PC-3 (cell line): ENCODE results near the gene LILRB2. TPM values are rescaled to one million over a fixed set of nuclear protein-coding genes. Genes with fewer than 3 reads are reported as not detected.
"Not testable (repeated sequence)": the region's sequence is repeated elsewhere in the genome, so short reads cannot be mapped to it uniquely, and the experiment has no call there.

Source experiments
- ATAC-seq: fragments of 200-7000 bp; cut with Tn5 transposase; 2 replicates; pipeline ENCODE4 v1.9.1; 2020; ENCODE audit warnings: mild to moderate bottlenecking, moderate library complexity
- BruUV-seq: library from RNA; stranded (reverse); fragments of 400-500 nt; replicated peaks from 2 replicates; lab custom pipeline; 2021; lab: Mats Ljungman, UMichigan
- CTCF ChIA-PET: fragments of 300-600 bp; sonication (Branson Sonifier 250); formaldehyde crosslinking; loops from one replicate; lab custom pipeline; 2022; ENCODE audit warnings: antibody characterized with exemption; lab: Charles Lee
- POLR2A ChIA-PET: fragments of 300-600 bp; sonication (Branson Sonifier 250); formaldehyde crosslinking; loops from one replicate; lab custom pipeline; 2022; ENCODE audit warnings: antibody characterized with exemption; ENCODE audit not compliant: unreplicated experiment; lab: Charles Lee
- DNase-seq: peaks from one replicate; pipeline ENCODE4 v3.0.0-alpha.2; 2015
- H2AFZ ChIP-seq: fragments of 300-600 bp; sonication (generic); 2 replicates; pipeline ENCODE4 v1.6.0; 2016; ENCODE audit warnings: antibody characterized with exemption, low read length
- H3F3A ChIP-seq: fragments of 300-600 bp; sonication (generic); one replicate; pipeline ENCODE4 v1.6.0; 2017; ENCODE audit warnings: antibody characterized with exemption, low read length, control low read depth, mild to moderate bottlenecking; ENCODE audit not compliant: unreplicated experiment
- H3K27ac ChIP-seq: fragments of 300-600 bp; sonication (generic); 2 replicates; pipeline ENCODE4 v1.5.1; 2016; ENCODE audit warnings: mild to moderate bottlenecking, low read length
- H3K27me3 ChIP-seq: fragments of 300-600 bp; sonication (generic); 2 replicates; pipeline ENCODE4 v1.6.1; 2016; ENCODE audit warnings: low read length, mixed read lengths
- H3K36me3 ChIP-seq: fragments of 300-600 bp; sonication (generic); 2 replicates; pipeline ENCODE4 v1.6.1; 2016; ENCODE audit warnings: low read depth, mixed run types, low read length, mixed read lengths
- H3K4me1 ChIP-seq: fragments of 300-600 bp; sonication (generic); 2 replicates; pipeline ENCODE4 v1.5.1; 2016; ENCODE audit warnings: low read length; ENCODE audit not compliant: insufficient read depth
- H3K4me2 ChIP-seq: fragments of 300-600 bp; sonication (generic); 2 replicates; pipeline ENCODE4 v1.6.0; 2016; ENCODE audit warnings: low read length
- H3K4me3 ChIP-seq: fragments of 300-600 bp; sonication (generic); 2 replicates; pipeline ENCODE4 v1.5.1; 2016; ENCODE audit warnings: mild to moderate bottlenecking, low read length, mixed read lengths
- H3K79me2 ChIP-seq: fragments of 300-600 bp; sonication (generic); 2 replicates; pipeline ENCODE4 v1.6.1; 2017; ENCODE audit warnings: low read length, mixed read lengths
- H3K9ac ChIP-seq: fragments of 300-600 bp; sonication (generic); 2 replicates; pipeline ENCODE4 v1.6.0; 2016; ENCODE audit warnings: mild to moderate bottlenecking, low read length
- H3K9me2 ChIP-seq: fragments of 300-600 bp; sonication (generic); replicated peaks from 2 replicates; pipeline ENCODE4 v1.6.1; 2016; ENCODE audit warnings: mixed run types, low read length, mixed read lengths
- H3K9me3 ChIP-seq: fragments of 300-600 bp; sonication (generic); 2 replicates; pipeline ENCODE4 v1.6.1; 2016; ENCODE audit warnings: low read length, mixed read lengths
- H4K20me1 ChIP-seq: fragments of 300-600 bp; sonication (generic); 2 replicates; pipeline ENCODE4 v1.6.1; 2016; ENCODE audit warnings: low read length, mixed read lengths
- EZH2 ChIP-seq: fragments of 300-600 bp; sonication (generic); IDR thresholded peaks from one replicate; pipeline ENCODE4 v1.6.1; 2017; ENCODE audit warnings: antibody characterized with exemption, mild to moderate bottlenecking, low read length; ENCODE audit not compliant: unreplicated experiment
- EZH2phosphoT487 ChIP-seq: fragments of 300-600 bp; sonication (generic); IDR thresholded peaks from 2 replicates; pipeline ENCODE4 v1.6.1; 2018; ENCODE audit warnings: mild to moderate bottlenecking, antibody characterized with exemption, low read length, borderline replicate concordance
- intact Hi-C: fragments of 100-400 bp; cut with micrococcal nuclease; formaldehyde crosslinking; loops from 2 replicates; pipeline ENCODE4 v1.9.0; 2023
- total RNA-seq: library from RNA; depleted of rRNA; stranded (reverse); fragments of >200 nt; gene quantifications from 2 replicates; pipeline ENCODE4 v1.2.3, GENCODE V29; 2014
- TF ChIP-seq, protein P1 (sequence below): fragments of 300-600 bp; sonication (generic); conservative IDR thresholded peaks from 2 replicates; pipeline ENCODE4 v1.5.1; 2017; ENCODE audit warnings: antibody characterized with exemption, low read depth, mild to moderate bottlenecking, low read length

LILRB2 gene
- total RNA-seq, 1 experiment from 2014 or later, result not detected

GRCh38 chr19:54287456-54287855 lies 6.5 kb upstream of the LILRB2 start:
- Histone ChIP-seq H3K4me2 (no peak overlapping the region), H3K9ac (no peak overlapping the region), H3F3A (no peaks in the 10 kb centered on the region), H3K79me2 (no peaks in the 10 kb centered on the region), H3K27ac (no peak overlapping the region), H4K20me1 (no peaks in the 10 kb centered on the region), H3K36me3 (no peaks in the 10 kb centered on the region), H3K4me1 (no peaks in the 10 kb centered on the region), H3K4me3 (no peak overlapping the region), H2AFZ (no peak overlapping the region), H3K27me3 (peaks cover 87% of the 10 kb centered on the region), H3K9me2 (no peaks in the 10 kb centered on the region), H3K9me3 (no peaks in the 10 kb centered on the region; the same call in 1 of the 2 replicates)
- intact Hi-C loops, result no loop called here
- no peak for DNase-seq
- ChIA-PET POLR2A (no interaction called here), CTCF (no interaction called here)
- no peak for ATAC-seq
- TF ChIP-seq, protein P1, sequence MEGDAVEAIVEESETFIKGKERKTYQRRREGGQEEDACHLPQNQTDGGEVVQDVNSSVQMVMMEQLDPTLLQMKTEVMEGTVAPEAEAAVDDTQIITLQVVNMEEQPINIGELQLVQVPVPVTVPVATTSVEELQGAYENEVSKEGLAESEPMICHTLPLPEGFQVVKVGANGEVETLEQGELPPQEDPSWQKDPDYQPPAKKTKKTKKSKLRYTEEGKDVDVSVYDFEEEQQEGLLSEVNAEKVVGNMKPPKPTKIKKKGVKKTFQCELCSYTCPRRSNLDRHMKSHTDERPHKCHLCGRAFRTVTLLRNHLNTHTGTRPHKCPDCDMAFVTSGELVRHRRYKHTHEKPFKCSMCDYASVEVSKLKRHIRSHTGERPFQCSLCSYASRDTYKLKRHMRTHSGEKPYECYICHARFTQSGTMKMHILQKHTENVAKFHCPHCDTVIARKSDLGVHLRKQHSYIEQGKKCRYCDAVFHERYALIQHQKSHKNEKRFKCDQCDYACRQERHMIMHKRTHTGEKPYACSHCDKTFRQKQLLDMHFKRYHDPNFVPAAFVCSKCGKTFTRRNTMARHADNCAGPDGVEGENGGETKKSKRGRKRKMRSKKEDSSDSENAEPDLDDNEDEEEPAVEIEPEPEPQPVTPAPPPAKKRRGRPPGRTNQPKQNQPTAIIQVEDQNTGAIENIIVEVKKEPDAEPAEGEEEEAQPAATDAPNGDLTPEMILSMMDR, result no peak
- TF ChIP-seq EZH2phosphoT487 (no peak), EZH2 (no peak)
- BruUV-seq, result no TSS peak

DNA sequence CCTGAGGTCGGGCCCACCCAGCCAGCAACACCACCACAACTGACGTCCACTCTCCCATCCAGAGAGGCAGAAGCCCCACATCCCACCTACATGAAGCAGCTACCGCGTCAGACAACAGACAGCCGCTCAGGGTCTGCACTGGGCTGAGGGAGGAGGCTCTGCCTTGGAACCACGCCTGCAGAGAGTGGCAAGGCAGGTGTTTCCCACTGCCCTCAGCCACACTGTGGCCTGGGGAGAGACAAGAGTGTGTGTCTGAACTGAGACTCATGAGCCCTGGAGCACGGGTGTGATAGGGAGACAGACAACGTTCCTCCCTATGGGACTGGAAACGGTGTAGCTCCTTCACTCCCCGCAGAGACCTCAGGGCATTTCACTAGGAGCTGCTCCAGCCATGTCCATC lies 5.4 kb upstream of the LILRB2 start:
- H3K27ac ChIP-seq, H3K36me3 ChIP-seq, H3K9me3 ChIP-seq, DNase-seq, ATAC-seq, H3K4me3 ChIP-seq, intact Hi-C loops, POLR2A ChIA-PET, H3K9ac ChIP-seq, H3K79me2 ChIP-seq, H3K4me2 ChIP-seq, H2AFZ ChIP-seq, H3K4me1 ChIP-seq, BruUV-seq, H3F3A ChIP-seq, H3K9me2 ChIP-seq, H4K20me1 ChIP-seq, CTCF ChIA-PET: not testable (repeated sequence)
- peaks cover 87% of the 10 kb centered on the region for H3K27me3 ChIP-seq

GRCh38 chr19:54285427-54286056 lies 4.6 kb upstream of the LILRB2 start:
- H3K4me2 ChIP-seq, H3K4me1 ChIP-seq, H3K9me3 ChIP-seq, H3K79me2 ChIP-seq, H3K36me3 ChIP-seq, H3K9ac ChIP-seq, BruUV-seq, DNase-seq, POLR2A ChIA-PET, H2AFZ ChIP-seq, H3K9me2 ChIP-seq, ATAC-seq, H3K27ac ChIP-seq, H4K20me1 ChIP-seq, H3K4me3 ChIP-seq, H3F3A ChIP-seq, CTCF ChIA-PET, intact Hi-C loops: not testable (repeated sequence)
- H3K27me3 ChIP-seq, result peaks cover 87% of the 10 kb centered on the region
